Effector CD4-positive, alpha-beta T cell (primary cell): ENCODE data around the gene SPTBN5.
A peak's percentile ranks its signal among the peaks of the same experiment; 100 is the strongest.

ENCODE experiments used
- DNase-seq: peaks from one replicate; pipeline ENCODE4 v3.0.0-alpha.2; 2020

Gene SPTBN5

GRCh38 chr15:41926185-41927056, 32.6 kb upstream of the SPTBN5 start:
- no peak for DNase-seq

- DNase-seq = no peak
These were observed 31.3 kb upstream of the SPTBN5 start for GRCh38 chr15:41925086-41925608.

GRCh38 chr15:41923401-41923997, 29.6 kb upstream of the SPTBN5 start:
- no peak for DNase-seq

- no peak for DNase-seq
These were observed 28.5 kb upstream of the SPTBN5 start for GRCh38 chr15:41922353-41922752.

- DNase-seq = no peak
These were observed 27.8 kb upstream of the SPTBN5 start for GRCh38 chr15:41921639-41922038.

- no peak for DNase-seq
These were observed 27.3 kb upstream of the SPTBN5 start for GRCh38 chr15:41921167-41921566.

- no peak for DNase-seq
These were observed 26.2 kb upstream of the SPTBN5 start for GRCh38 chr15:41919954-41920538.

GRCh38 chr15:41919201-41919820, 25.5 kb upstream of the SPTBN5 start:
- DNase-seq = no peak

- no peak for DNase-seq
These were observed 24.8 kb upstream of the SPTBN5 start for GRCh38 chr15:41918506-41919126.

GRCh38 chr15:41917767-41918430, 24.0 kb upstream of the SPTBN5 start:
- no peak for DNase-seq

GRCh38 chr15:41915255-41915994, 21.6 kb upstream of the SPTBN5 start:
- no peak for DNase-seq

- no peak for DNase-seq
These were observed 20.6 kb upstream of the SPTBN5 start for GRCh38 chr15:41914411-41914810.

GRCh38 chr15:41913256-41913655, 19.4 kb upstream of the SPTBN5 start:
- no peak for DNase-seq

- DNase-seq = no peak
These were observed 18.0 kb upstream of the SPTBN5 start for GRCh38 chr15:41911691-41912345.

- DNase-seq = no peak
These were observed 15.0 kb upstream of the SPTBN5 start for GRCh38 chr15:41908736-41909461.

- no peak for DNase-seq
These were observed 13.3 kb upstream of the SPTBN5 start for GRCh38 chr15:41907141-41907540.

- no peak for DNase-seq
These were observed 12.8 kb upstream of the SPTBN5 start for GRCh38 chr15:41906608-41907007.

GRCh38 chr15:41905036-41905793, 11.4 kb upstream of the SPTBN5 start:
- DNase-seq = no peak

GRCh38 chr15:41904541-41905005, 10.7 kb upstream of the SPTBN5 start:
- peak; percentile 62 for DNase-seq
